GM12892 (cell line): Measurements from ENCODE around the gene SLC39A11.
"Not testable (repeated sequence)": the region's sequence is repeated elsewhere in the genome, so short reads cannot be mapped to it uniquely, and the experiment has no call there.

Experiments used
- DNase-seq: peaks from one replicate; pipeline ENCODE4 v3.0.0; 2011; ENCODE audit not compliant: insufficient read length
- FAIRE-seq: peaks from 2 replicates; lab custom pipeline; 2011; peaks lifted over from hg19 to GRCh38; lab: Jason Lieb, UNC
- POLR2A ChIP-seq: IDR thresholded peaks from 2 replicates; pipeline ENCODE4 v1.6.1; 2011; ENCODE audit warnings: low read depth, low read length, control low read depth
- POLR2AphosphoS5 ChIP-seq: IDR thresholded peaks from 2 replicates; pipeline ENCODE4 v1.6.1; 2011; ENCODE audit warnings: low read depth, low read length, control low read depth
- TAF1 ChIP-seq: IDR thresholded peaks from 2 replicates; pipeline ENCODE4 v1.6.1; 2011; ENCODE audit warnings: low read depth, mild to moderate bottlenecking, control low read depth, low read length, borderline replicate concordance

The SLC39A11 gene

DNA sequence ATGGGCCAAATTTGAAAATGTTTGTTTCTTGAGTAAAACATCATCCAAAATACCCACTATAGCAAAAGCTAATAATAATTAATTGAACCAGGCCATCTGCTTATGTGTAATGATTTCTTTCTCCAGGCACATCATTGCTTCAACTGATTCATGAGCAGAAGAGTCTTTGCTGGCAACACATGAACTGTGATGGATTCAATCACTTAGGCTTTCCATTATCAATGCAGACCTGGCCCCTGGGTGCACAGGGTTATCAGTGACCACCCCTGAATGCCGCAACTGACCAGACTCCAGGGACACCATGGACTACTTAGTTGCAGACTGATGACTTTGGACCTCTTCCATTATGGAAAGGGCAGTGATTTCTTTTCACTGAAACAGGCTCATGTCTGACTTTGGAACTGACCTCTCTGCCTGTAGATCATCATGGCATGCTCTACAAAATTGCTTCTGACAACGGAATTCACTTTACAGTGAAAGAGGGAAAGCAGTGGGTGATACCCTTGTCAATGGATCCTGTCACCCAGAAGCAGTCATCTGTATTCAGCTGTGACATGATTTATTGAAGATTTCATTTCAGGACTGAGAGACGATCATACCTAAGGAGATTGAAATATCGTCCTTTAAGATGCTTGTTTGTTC lies 448.8 kb downstream of the SLC39A11 start:
- FAIRE-seq, result no peak
- TF ChIP-seq POLR2AphosphoS5 (no peak), TAF1 (no peak), POLR2A (no peak)
- no peak for DNase-seq

DNA sequence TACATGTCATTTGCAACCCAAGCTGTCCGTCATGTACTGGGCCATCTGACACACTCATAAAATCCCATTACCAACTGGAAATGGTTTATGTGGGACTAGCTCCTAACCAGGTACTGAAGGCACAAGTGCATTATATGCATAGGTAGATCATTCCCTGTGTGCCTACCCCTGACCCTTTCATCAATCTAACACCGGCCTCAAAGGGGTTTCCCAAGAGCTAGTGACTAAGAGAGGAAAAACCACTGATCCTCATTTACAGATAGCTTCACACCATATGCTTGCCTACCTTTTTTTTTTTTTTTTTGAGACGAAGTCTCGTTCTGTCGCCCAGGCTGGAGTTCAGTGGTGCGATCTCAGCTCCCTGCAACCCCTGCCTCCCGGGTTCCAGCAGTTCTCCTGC lies 449.8 kb downstream of the SLC39A11 start:
- FAIRE-seq (no peak), DNase-seq (no peak)
- no peak for TF ChIP-seq POLR2A
- TF ChIP-seq TAF1, result no peak
- TF ChIP-seq POLR2AphosphoS5, result no peak

DNA sequence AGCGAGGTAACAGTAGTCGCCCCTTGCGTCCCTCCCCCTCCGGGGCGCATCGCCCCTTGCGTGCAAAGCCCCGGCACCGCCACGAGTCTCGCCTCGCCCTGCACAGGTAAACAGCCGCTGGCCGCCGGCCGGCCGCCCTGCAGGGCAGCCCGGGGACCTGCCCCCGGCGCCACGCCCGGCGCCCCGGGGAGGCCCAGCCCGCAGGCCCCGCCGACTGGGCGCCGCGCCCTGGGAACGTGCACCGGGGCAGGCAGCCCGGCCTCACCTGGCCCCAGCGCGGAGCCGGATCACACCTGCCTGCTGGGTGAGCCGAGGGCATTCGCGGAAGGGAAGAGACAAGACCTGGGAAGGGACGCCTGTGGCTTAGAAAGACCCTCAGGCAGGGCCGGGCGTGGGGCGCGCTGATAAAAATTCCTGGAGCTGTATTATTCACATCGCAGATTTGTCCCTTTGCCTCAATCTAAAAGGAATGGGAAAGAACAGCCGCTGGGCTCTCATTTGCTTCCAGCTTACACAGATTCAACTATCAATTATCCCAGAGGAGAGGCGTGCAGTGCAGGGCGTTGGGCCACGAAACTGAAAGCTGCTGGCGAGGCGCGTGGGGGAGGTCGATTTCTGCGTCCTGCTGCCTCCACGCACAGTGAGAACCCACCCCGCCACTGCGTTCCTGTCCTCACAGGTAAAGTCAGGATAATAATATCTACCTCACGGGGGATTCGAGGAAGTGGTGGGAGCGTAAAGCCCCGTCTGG lies 451.9 kb downstream of the SLC39A11 start:
- DNase-seq, result no peak
- no peak for FAIRE-seq
- TF ChIP-seq TAF1 (no peak), POLR2A (no peak), POLR2AphosphoS5 (no peak)

DNA sequence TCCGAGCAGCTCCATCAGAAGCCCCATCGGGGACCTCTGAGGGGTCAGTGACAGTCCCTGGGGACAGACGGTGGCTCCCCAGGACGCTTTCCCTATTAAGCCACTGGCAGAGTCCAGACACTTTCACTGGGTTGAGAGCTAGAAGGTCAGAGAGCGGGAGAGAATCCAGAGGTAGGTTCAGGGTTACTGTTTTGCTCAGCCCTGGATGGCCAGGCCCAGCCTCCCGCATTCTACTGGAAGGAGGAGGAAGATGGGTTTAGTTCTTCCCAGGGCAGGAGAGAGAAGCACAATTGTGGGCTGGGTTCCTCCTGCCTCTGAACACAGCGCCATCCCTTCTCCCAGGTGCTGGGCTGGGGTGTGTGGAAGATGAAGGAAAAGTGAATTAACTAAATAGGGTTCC lies 452.8 kb downstream of the SLC39A11 start:
- FAIRE-seq (no peak), DNase-seq (no peak)
- TF ChIP-seq POLR2A, result no peak
- TF ChIP-seq TAF1, result no peak
- TF ChIP-seq POLR2AphosphoS5, result no peak

DNA sequence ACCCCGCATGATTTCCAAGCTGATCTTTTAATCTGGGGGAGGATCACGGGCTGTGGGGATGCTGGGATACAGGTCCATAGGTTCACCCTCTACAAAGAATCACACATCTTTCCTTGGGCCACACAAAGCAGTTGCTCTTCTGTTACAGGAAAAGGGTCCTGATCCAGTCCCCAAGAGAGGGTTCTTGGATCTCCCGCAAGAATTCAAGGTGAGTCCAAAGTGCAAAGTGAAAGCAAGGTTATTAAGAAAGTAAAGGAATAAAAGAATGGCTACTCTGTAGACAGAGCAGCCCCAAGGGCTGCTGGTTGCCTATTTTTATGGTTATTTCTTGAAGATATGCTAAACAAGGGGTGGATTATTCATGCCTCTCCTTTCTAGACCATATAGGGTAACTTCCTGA lies 453.6 kb downstream of the SLC39A11 start:
- not testable (repeated sequence) for DNase-seq, FAIRE-seq

DNA sequence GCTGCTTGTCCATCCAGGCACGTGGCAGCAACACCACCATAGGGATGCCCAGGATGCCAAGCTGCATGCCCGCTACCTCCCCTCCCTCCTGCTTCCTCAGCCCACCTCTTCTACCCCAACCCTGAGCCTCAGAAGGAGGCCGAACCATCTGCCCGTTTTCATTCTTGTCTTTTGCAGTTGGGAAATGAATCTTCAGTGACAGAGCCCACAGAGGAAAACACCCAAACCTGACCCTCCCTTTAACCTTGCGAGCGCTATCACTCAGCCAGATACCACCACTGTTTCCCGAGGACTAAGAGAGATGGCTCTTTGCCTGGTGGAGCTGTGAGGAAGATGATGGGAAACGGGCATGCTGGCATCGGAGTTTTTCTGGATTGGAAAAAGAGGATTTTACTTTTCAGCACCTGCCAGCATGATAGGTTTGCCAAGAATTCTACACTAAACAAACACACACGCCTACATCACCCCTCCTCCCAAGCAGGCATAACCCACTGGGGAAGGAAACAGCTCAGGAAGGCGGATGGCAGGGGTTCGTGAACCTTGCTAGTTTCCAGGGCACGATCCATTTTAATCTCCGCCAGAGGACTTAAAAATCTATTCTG lies 457.4 kb downstream of the SLC39A11 start:
- FAIRE-seq, result no peak
- no peak for DNase-seq
- TF ChIP-seq POLR2AphosphoS5 (no peak), POLR2A (no peak), TAF1 (no peak)

DNA sequence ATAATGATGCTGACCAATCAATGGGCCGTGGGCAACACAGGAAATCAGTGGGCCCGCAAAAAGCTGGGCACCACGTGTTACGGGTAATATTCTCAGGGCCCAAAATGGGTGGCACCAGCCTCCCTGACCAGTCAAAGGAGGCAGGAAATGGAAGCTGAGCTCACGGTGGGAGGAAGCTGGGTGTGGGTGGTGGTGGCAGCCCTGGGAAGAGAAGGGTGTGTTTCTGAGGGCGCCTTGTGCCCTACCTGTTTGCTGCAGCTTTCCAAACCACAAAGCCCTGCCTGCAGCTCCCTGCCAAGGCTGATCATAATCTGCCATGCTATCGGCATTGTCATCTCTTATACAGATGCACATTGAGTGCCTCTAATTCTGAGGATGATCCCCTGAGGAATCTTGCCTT lies 457.9 kb downstream of the SLC39A11 start:
- DNase-seq, result no peak
- FAIRE-seq, result no peak
- TF ChIP-seq POLR2AphosphoS5, result no peak

DNA sequence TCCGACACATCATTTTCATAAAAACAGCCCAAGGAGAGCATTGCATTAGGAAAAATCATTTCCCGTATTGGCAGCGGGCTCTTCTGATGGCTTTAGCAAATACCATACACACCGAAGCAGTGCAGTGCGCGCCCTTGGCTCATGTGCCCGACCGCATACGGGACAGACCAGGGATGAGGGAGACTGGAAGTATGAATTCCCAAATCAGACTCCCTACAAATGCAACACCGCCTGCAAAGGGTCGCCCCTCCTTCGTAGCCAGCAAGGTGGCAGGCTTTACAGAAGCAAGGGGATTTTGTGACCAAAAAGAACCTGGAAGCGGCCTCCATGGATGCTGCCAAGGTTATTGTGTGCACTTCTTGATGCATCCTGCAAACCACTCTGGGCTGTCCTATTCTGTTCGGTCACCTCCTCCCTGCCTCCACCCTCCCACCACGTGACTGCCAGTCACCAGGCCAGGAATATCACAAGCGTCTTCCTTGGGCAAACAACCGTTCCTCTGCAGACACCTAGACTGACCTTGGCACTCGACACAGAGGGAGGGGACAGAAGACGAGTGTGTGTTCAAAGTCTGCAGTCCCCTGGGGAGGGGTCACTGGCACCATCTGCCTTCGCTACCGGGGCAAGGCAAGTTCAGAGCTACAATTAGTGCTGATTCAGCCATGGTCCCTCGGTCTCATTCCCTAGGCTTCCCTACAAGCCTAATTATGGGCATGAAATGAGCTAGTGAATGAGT lies 460.4 kb downstream of the SLC39A11 start:
- FAIRE-seq, result no peak

DNA sequence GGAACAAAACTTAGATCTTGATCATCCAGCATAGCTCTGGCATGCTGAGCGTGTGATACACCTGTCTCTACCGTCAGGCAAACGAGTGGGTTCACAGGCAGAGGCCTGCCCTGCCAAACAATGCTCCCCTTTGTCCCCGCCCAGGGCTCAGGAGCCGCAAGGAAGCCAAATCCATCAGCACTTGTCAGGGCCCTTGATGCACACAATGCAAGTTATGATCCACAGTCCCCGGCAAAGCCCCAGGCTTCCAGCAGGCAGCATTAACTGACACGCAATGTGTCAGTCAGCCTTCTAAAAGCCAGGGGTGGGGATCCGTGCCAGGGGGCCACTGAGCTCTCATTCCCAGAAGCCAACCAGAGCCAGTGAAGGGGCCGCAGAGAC lies 460.9 kb downstream of the SLC39A11 start:
- DNase-seq (no peak), FAIRE-seq (no peak)
- TF ChIP-seq TAF1, result no peak
- no peak for TF ChIP-seq POLR2A
- TF ChIP-seq POLR2AphosphoS5, result no peak

More for the DNA sequence above, 460.4 kb downstream of the SLC39A11 start:
- TF ChIP-seq POLR2A (no peak), POLR2AphosphoS5 (no peak), TAF1 (no peak)
- no peak for DNase-seq

DNA sequence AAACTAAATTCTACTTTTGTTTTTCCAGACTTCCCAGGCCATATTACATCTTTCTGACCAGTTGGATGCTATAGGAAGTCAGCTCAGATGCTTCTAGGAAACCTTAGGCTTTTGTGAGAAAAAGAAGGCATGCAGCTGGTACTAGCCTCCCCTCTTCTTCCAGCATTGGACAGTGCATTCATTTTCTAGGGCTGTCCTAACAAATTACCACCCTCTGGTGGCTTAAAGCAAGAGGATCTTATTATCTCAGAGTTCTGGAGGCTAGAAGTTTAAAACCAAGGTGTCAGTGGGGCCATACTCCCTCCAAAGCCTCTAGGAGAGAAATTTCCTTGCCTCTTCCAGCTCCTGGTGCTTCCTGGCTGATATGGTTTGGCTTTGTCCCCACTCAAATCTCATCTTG lies 467.8 kb downstream of the SLC39A11 start:
- TF ChIP-seq POLR2AphosphoS5 (no peak), POLR2A (no peak), TAF1 (no peak)
- FAIRE-seq, result no peak

DNA sequence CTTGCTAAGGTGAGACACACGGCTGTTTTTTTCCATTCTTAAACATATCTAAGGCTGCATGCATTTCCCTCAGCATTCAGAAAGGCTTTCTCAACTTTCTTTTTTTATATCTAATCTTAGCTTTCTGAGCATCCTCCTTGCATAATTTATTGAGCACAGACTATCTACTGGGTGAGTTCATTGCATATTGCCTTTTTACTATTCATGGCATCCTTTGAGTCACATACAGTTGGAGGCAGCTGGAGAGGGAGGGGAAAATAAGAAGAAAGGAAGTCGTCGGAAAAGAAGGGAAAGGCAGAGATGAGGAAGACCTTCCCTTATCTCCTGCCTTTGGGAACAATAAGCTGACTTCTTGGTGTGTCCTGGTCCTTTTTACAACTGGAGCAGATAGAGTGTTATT lies 468.3 kb downstream of the SLC39A11 start:
- no peak for DNase-seq
- no peak for FAIRE-seq
- TF ChIP-seq TAF1, result no peak
- TF ChIP-seq POLR2A, result no peak
- TF ChIP-seq POLR2AphosphoS5, result no peak

More for the DNA sequence above, 467.8 kb downstream of the SLC39A11 start:
- no peak for DNase-seq
